ENCODE measurements around the gene KIAA1549.

- no peak for TF ChIP-seq ZBTB10 (tag by site-specific recombination; IDR thresholded peaks at IDR 0.05)
- TF ChIP-seq SETDB1 (IDR thresholded peaks at IDR 0.05; ENCODE audit: insufficient read length, low read length) = no peak
- TF ChIP-seq ZNF302 (tag by site-specific recombination; IDR thresholded peaks at IDR 0.05; ENCODE audit: low read depth) = no peak
- no peak for TF ChIP-seq ZSCAN5A (tag by site-specific recombination; IDR thresholded peaks at IDR 0.05)
- no peak for TF ChIP-seq CTCF (tag by site-specific recombination; IDR thresholded peaks at IDR 0.05)
- TF ChIP-seq ZNF561 (tag by site-specific recombination; IDR thresholded peaks at IDR 0.05; ENCODE audit: borderline replicate concordance) = no peak
Measured at GRCh38 chr7:138889582-138890498, 91.3 kb downstream of the KIAA1549 start.
